ENCODE data around the gene CMIP. TPM values are rescaled to one million over a fixed set of nuclear protein-coding genes. Genes with fewer than 3 reads are reported as not detected.
A peak's percentile ranks its signal among the peaks of the same experiment; 100 is the strongest.

The CMIP gene
- polyA plus RNA-seq, 3 donors from 2014 or later = 0.53 to 1.7 TPM; not detected in 1

GRCh38 chr16:81445966-81446906 is 1.6 kb downstream of the CMIP start:
- peaks cover 26 to 35% (median 32%) of the 10 kb centered on the region in 3 donors for H3K27me3 Mint-ChIP-seq (ENCODE audit: low read depth in 3 of 3)
- peak; percentile 29 to 50 (median 49) for DNase-seq
- peaks cover 0 to 8% (median 0%) of the 10 kb centered on the region in 3 donors for H3K36me3 Mint-ChIP-seq
- H3K9me3 Mint-ChIP-seq = no peaks in the 10 kb centered on the region
- peak overlapping the region; percentile 88 to 98 (median 94) for H3K27ac Mint-ChIP-seq
- H3K4me1 Mint-ChIP-seq = peaks cover 73 to 76% of the 10 kb centered on the region in 2 donors
- peak overlapping the region; percentile 90 to 96 (median 93) for H3K4me3 Mint-ChIP-seq

- Mint-ChIP-seq H3K4me3 (peak overlapping the region; percentile 90 to 96 (median 93)), H3K36me3 (peaks cover 0 to 9% (median 1%) of the 10 kb centered on the region in 3 donors), H3K27ac (peak overlapping the region; percentile 88 to 98 (median 94)), H3K9me3 (no peaks in the 10 kb centered on the region), H3K4me1 (peaks cover 79 to 83% of the 10 kb centered on the region in 2 donors), H3K27me3 (ENCODE audit: low read depth in 3 of 3) (peaks cover 26 to 41% (median 32%) of the 10 kb centered on the region in 3 donors)
- no peak for DNase-seq
Observed at GRCh38 chr16:81446907-81447268, 2.3 kb downstream of the CMIP start.

- H3K4me3 Mint-ChIP-seq = peak overlapping the region; percentile 90 to 96 (median 93)
- peaks cover 0 to 9% (median 3%) of the 10 kb centered on the region in 3 donors for H3K36me3 Mint-ChIP-seq
- H3K27me3 Mint-ChIP-seq (ENCODE audit: low read depth in 3 of 3) = peaks cover 26 to 39% (median 34%) of the 10 kb centered on the region in 3 donors
- DNase-seq = no peak
- peak overlapping the region; percentile 59 to 98 (median 94) for H3K27ac Mint-ChIP-seq
- H3K4me1 Mint-ChIP-seq = peaks cover 80 to 83% of the 10 kb centered on the region in 2 donors
- no peaks in the 10 kb centered on the region for H3K9me3 Mint-ChIP-seq
Observed at GRCh38 chr16:81447383-81448101, 2.9 kb downstream of the CMIP start.

GRCh38 chr16:81448154-81449131 is 3.8 kb downstream of the CMIP start:
- Mint-ChIP-seq H3K27me3 (ENCODE audit: low read depth in 3 of 3) (peaks cover 18 to 30% (median 25%) of the 10 kb centered on the region in 3 donors), H3K27ac (peak overlapping the region; percentile 59 to 98 (median 71)), H3K9me3 (no peaks in the 10 kb centered on the region), H3K4me3 (peak overlapping the region; percentile 40 to 93 (median 57)), H3K4me1 (peaks cover 78 to 82% of the 10 kb centered on the region in 2 donors), H3K36me3 (peaks cover 0 to 9% (median 3%) of the 10 kb centered on the region in 3 donors)
- DNase-seq = no peak

- peak overlapping the region in 4 of 5 donors; percentile 28 to 57 (median 52) for H3K4me3 Mint-ChIP-seq
- peaks cover 80 to 84% of the 10 kb centered on the region in 2 donors for H3K4me1 Mint-ChIP-seq
- peaks cover 0 to 9% (median 3%) of the 10 kb centered on the region in 3 donors for H3K36me3 Mint-ChIP-seq
- no peaks in the 10 kb centered on the region for H3K9me3 Mint-ChIP-seq
- H3K27me3 Mint-ChIP-seq (ENCODE audit: low read depth in 3 of 3) = peaks cover 12 to 24% (median 19%) of the 10 kb centered on the region in 3 donors
- no peak for DNase-seq
- peak overlapping the region; percentile 34 to 89 (median 64) for H3K27ac Mint-ChIP-seq
Observed at GRCh38 chr16:81449241-81449640, 4.6 kb downstream of the CMIP start.

- peaks cover 0 to 9% (median 3%) of the 10 kb centered on the region in 3 donors for H3K36me3 Mint-ChIP-seq
- H3K4me1 Mint-ChIP-seq = peaks cover 86 to 92% of the 10 kb centered on the region in 2 donors
- no peak for DNase-seq
- peak overlapping the region; percentile 13 to 89 (median 70) for H3K27ac Mint-ChIP-seq
- H3K4me3 Mint-ChIP-seq = peak overlapping the region in 3 of 5 donors; percentile 18 to 43 (median 25)
- peaks cover 12 to 24% (median 19%) of the 10 kb centered on the region in 3 donors for H3K27me3 Mint-ChIP-seq (ENCODE audit: low read depth in 3 of 3)
- no peaks in the 10 kb centered on the region for H3K9me3 Mint-ChIP-seq
Observed at GRCh38 chr16:81449899-81450608, 5.4 kb downstream of the CMIP start.

GRCh38 chr16:81450783-81451491 is 6.3 kb downstream of the CMIP start:
- Mint-ChIP-seq H3K27ac (peak overlapping the region in 5 of 6 donors; percentile 57 to 89 (median 73)), H3K36me3 (peaks cover under 1 to 9% (median 3%) of the 10 kb centered on the region in 3 donors), H3K4me1 (peaks cover 91 to 97% of the 10 kb centered on the region in 2 donors), H3K9me3 (no peaks in the 10 kb centered on the region), H3K27me3 (ENCODE audit: low read depth in 3 of 3) (peaks cover 7 to 20% (median 11%) of the 10 kb centered on the region in 3 donors), H3K4me3 (peak overlapping the region in 2 of 5 donors; percentile 36 to 43)
- DNase-seq = no peak

- DNase-seq = peak in 2 of 3 donors; percentile 32 to 36
- peaks cover 87 to 96% of the 10 kb centered on the region in 2 donors for H3K4me1 Mint-ChIP-seq
- H3K9me3 Mint-ChIP-seq = no peaks in the 10 kb centered on the region
- peaks cover 3 to 9% (median 8%) of the 10 kb centered on the region in 3 donors for H3K36me3 Mint-ChIP-seq
- peak overlapping the region; percentile 6 to 60 (median 47) for H3K4me3 Mint-ChIP-seq
- peak overlapping the region; percentile 61 to 94 (median 76) for H3K27ac Mint-ChIP-seq
- H3K27me3 Mint-ChIP-seq (ENCODE audit: low read depth in 3 of 3) = peaks cover 3 to 16% (median 5%) of the 10 kb centered on the region in 3 donors
Observed at GRCh38 chr16:81451753-81452680, 7.4 kb downstream of the CMIP start.

- H3K9me3 Mint-ChIP-seq = no peaks in the 10 kb centered on the region
Observed at GRCh38 chr16:81453091-81453728, 8.6 kb downstream of the CMIP start.

GRCh38 chr16:81454044-81454443 is 9.4 kb downstream of the CMIP start:
- no peaks in the 10 kb centered on the region for H3K9me3 Mint-ChIP-seq
- H3K27ac Mint-ChIP-seq = peak overlapping the region in 3 of 6 donors; percentile 12 to 81 (median 42)

More at GRCh38 chr16:81453091-81453728, 8.6 kb downstream of the CMIP start:
- Mint-ChIP-seq H3K27ac (peak overlapping the region in 4 of 6 donors; percentile 59 to 94 (median 74)), H3K36me3 (peaks cover 3 to 11% (median 9%) of the 10 kb centered on the region in 3 donors), H3K4me1 (peaks cover 89 to 94% of the 10 kb centered on the region in 2 donors), H3K4me3 (no peak overlapping the region), H3K27me3 (ENCODE audit: low read depth in 3 of 3) (peaks cover 4 to 23% (median 5%) of the 10 kb centered on the region in 3 donors)
- DNase-seq = no peak

More at GRCh38 chr16:81454044-81454443, 9.4 kb downstream of the CMIP start:
- peaks cover 7 to 26% (median 8%) of the 10 kb centered on the region in 3 donors for H3K27me3 Mint-ChIP-seq (ENCODE audit: low read depth in 3 of 3)
- H3K4me1 Mint-ChIP-seq = peaks cover 90 to 92% of the 10 kb centered on the region in 2 donors
- no peak overlapping the region for H3K4me3 Mint-ChIP-seq
- H3K36me3 Mint-ChIP-seq = peaks cover 9 to 15% (median 13%) of the 10 kb centered on the region in 3 donors
- DNase-seq = no peak
